Type B pancreatic cell (in vitro differentiated cells): Measurements from ENCODE around the gene ARMC7. TPM values are rescaled to one million over a fixed set of nuclear protein-coding genes. Genes with fewer than 3 reads are reported as not detected.

Experiments used
- DNase-seq: peaks from one replicate; pipeline ENCODE4 v3.0.0; 2021; ENCODE audit warnings: mixed read lengths; ENCODE audit not compliant: unreplicated experiment; ENCODE audit errors: extremely low spot score
- H3K27ac Mint-ChIP-seq: 2 replicates; pipeline ENCODE4 v1.8.0; 2021; ENCODE audit warnings: mild to moderate bottlenecking, mixed read lengths
- H3K27me3 Mint-ChIP-seq: 2 replicates; pipeline ENCODE4 v1.8.0; 2021; ENCODE audit warnings: mixed read lengths
- H3K36me3 Mint-ChIP-seq: 2 replicates; pipeline ENCODE4 v1.8.0; 2021; ENCODE audit warnings: mixed read lengths
- H3K4me1 Mint-ChIP-seq: one replicate; pipeline ENCODE4 v1.8.0; 2021; ENCODE audit warnings: mixed read lengths; ENCODE audit not compliant: unreplicated experiment
- H3K4me3 Mint-ChIP-seq: 2 replicates; pipeline ENCODE4 v1.8.0; 2021; ENCODE audit warnings: mild to moderate bottlenecking, mixed read lengths
- H3K9me3 Mint-ChIP-seq: 2 replicates; pipeline ENCODE4 v1.8.0; 2021; ENCODE audit warnings: mixed read lengths
- total RNA-seq: library from RNA; stranded (reverse); gene quantifications from 2 replicates; pipeline ENCODE4 v1.2.1, GENCODE V29; 2021; ENCODE audit warnings: low replicate concordance
- TF ChIP-seq, protein P1 (sequence below): fragments of 200-600 bp; sonication (generic); conservative IDR thresholded peaks from 2 replicates; pipeline ENCODE4 v1.5.0; 2021; ENCODE audit warnings: antibody characterized with exemption, mild to moderate bottlenecking

Gene ARMC7
- total RNA-seq, 1 donor from 2014 or later: 14.0 TPM

DNA sequence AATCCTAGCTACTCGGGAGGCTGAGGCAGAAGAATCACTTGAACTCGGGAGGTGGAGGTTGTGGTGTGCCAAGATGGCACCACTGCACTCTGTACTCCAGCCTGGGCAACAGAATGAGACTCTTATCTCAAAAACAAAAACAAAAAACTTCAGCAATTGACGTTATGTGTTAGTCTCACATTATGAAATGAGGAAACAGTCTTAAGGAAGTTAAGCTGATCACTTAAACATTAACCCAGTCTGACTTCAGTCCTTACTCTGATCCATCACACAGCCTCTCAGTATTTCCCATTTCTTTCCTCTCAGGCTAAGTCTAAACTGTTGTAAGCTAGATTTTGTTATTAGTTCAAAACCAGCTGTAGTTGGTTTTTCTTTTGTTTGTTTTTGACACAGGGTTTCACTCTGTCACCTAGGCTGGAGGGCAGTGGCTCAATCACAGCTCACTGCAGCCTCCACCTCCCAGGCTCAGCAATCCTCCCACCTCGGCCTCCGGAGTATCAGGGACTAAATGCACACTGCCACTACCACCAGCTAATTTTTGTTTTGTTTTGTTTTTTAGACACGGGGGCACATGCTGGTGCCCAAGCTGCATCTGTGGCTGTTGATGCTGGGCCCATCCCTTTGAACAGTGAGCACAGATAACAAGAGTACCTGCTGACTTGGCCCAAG is 38.2 kb downstream of the ARMC7 start:
- peak overlapping the region; percentile 59 for H3K27ac Mint-ChIP-seq
- TF ChIP-seq, protein P1, sequence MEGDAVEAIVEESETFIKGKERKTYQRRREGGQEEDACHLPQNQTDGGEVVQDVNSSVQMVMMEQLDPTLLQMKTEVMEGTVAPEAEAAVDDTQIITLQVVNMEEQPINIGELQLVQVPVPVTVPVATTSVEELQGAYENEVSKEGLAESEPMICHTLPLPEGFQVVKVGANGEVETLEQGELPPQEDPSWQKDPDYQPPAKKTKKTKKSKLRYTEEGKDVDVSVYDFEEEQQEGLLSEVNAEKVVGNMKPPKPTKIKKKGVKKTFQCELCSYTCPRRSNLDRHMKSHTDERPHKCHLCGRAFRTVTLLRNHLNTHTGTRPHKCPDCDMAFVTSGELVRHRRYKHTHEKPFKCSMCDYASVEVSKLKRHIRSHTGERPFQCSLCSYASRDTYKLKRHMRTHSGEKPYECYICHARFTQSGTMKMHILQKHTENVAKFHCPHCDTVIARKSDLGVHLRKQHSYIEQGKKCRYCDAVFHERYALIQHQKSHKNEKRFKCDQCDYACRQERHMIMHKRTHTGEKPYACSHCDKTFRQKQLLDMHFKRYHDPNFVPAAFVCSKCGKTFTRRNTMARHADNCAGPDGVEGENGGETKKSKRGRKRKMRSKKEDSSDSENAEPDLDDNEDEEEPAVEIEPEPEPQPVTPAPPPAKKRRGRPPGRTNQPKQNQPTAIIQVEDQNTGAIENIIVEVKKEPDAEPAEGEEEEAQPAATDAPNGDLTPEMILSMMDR: no peak
- no peak overlapping the region for H3K4me3 Mint-ChIP-seq
- DNase-seq: no peak
- H3K4me1 Mint-ChIP-seq: peaks cover 21% of the 10 kb centered on the region
- no peaks in the 10 kb centered on the region for H3K27me3 Mint-ChIP-seq
- peaks cover 35% of the 10 kb centered on the region for H3K36me3 Mint-ChIP-seq
- no peaks in the 10 kb centered on the region for H3K9me3 Mint-ChIP-seq

DNA sequence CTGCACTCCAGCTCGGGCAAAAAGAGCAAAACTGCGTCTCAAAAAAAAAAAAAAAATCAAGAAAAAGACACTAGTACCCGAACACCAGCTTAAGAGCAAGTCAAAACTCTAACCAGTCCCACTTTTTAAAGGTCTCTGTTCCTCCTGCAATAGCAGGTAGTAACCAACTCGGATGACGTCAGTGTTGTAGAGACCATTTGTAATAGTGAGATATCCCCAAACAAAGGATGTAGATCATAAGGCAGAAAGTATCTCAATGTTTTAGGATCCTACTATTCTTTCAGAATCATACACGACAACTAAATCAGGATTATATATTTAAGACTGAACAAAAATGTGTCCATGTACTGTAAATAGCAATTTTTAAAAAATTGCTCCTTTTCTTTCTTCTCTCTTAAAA is 42.2 kb downstream of the ARMC7 start:
- no peaks in the 10 kb centered on the region for H3K9me3 Mint-ChIP-seq
- H3K27ac Mint-ChIP-seq: peak overlapping the region; percentile 88
- peaks cover 31% of the 10 kb centered on the region for H3K36me3 Mint-ChIP-seq
- peak overlapping the region; percentile 93 for H3K4me3 Mint-ChIP-seq
- no peak for DNase-seq
- peaks cover 27% of the 10 kb centered on the region for H3K4me1 Mint-ChIP-seq
- H3K27me3 Mint-ChIP-seq: peaks cover 3% of the 10 kb centered on the region
- TF ChIP-seq, protein P1: no peak

DNA sequence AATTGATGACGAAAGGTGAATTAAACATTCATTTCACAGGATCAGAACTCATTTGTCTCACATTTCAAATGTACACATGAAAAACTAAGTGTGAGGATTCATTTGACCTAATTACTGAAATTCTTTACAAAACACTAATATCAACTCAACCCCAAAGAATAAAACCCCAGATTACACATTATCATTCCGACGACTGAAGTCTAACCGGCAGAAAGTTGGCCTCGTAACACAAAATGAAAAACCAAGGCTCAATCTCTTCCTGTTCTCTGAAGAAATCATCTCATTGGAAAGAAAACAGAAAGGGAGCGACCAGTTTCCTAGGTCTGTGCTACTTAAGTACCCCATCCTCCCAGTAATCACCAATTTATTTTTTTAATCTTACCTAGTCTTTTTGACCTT is 42.8 kb downstream of the ARMC7 start:
- peaks cover 3% of the 10 kb centered on the region for H3K27me3 Mint-ChIP-seq
- TF ChIP-seq, protein P1: no peak
- peaks cover 27% of the 10 kb centered on the region for H3K36me3 Mint-ChIP-seq
- H3K4me3 Mint-ChIP-seq: peak overlapping the region; percentile 93
- peak overlapping the region; percentile 88 for H3K27ac Mint-ChIP-seq
- H3K9me3 Mint-ChIP-seq: no peaks in the 10 kb centered on the region
- no peak for DNase-seq
- H3K4me1 Mint-ChIP-seq: peaks cover 27% of the 10 kb centered on the region

DNA sequence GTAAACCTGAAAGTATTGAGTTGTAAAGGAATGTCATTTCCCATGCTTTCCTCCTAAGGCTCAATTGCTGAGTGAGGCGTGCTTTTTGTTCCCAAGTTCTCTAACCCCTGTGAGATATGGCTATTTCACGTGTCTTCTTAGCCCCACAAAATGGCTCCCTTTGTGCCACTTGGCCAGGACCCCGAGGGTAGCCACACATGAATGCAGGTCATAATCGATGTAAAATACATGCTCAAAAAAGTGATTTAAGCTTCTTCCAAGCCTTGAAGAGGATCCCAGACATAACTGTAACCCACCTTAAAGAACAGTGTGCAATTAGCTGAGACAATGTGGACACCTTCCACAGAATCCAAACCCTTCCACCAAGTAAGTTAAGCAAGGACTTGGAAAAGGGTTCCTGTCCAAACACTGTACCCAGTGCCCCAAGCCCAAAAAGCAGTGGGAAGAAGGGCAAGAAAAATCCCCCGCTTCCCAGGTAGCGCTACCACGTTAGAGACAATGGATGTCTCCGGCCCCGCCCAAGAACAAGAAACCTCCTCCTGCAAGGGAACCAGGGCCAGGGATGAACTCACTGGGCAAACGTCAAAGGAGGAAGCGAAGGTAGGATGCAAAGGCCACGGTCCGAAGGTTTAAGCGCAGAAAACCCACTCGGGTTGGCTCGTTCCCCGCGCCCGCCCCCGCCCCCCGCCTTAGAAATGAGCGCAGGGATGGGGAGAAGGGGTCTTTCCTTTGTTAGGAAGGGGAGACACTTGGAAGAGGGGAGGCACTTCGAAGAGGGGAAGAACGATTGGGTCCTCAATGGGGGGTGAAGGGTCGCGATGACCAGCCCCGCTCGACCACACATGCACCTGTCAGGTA is 43.4 kb downstream of the ARMC7 start:
- H3K9me3 Mint-ChIP-seq: no peaks in the 10 kb centered on the region
- TF ChIP-seq, protein P1: no peak
- H3K27ac Mint-ChIP-seq: peak overlapping the region; percentile 88
- H3K36me3 Mint-ChIP-seq: peaks cover 27% of the 10 kb centered on the region
- H3K4me3 Mint-ChIP-seq: peak overlapping the region; percentile 93
- peaks cover 27% of the 10 kb centered on the region for H3K4me1 Mint-ChIP-seq
- DNase-seq: no peak
- peaks cover 3% of the 10 kb centered on the region for H3K27me3 Mint-ChIP-seq

DNA sequence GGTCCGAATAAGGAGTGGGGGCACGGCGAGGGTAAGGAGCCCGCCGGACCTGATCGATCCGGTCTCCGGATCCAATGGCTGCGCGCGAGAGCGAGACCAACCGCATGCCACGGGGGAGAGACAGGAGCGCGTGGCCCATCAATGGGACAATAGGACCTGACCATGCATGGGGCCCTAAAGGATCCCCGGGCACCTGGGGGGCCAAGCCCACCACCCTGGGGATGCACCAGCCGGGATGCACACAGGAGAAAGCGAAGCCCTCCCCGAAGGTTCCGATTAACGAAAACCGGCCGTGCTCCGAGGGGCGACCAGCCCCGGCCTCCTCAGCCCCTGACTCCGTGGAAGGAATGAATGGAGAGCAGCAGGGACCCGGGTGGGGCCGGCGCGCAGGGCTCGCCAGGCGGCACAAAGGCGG is 44.0 kb downstream of the ARMC7 start:
- H3K4me3 Mint-ChIP-seq: peak overlapping the region; percentile 93
- DNase-seq: peak; percentile 71
- H3K9me3 Mint-ChIP-seq: no peaks in the 10 kb centered on the region
- TF ChIP-seq, protein P1: no peak
- H3K36me3 Mint-ChIP-seq: peaks cover 23% of the 10 kb centered on the region
- H3K27ac Mint-ChIP-seq: peak overlapping the region; percentile 88
- peaks cover 3% of the 10 kb centered on the region for H3K27me3 Mint-ChIP-seq
- peaks cover 25% of the 10 kb centered on the region for H3K4me1 Mint-ChIP-seq
